Measurements from ENCODE around the gene ZMPSTE24. TPM values are rescaled to one million over a fixed set of nuclear protein-coding genes. Genes with fewer than 3 reads are reported as not detected.

Gene ZMPSTE24
- total and polyA plus RNA-seq, 10 of the 15 experiments (the other 5 are each of a cell fraction or from before 2014, with no cell fraction given): 21.5 to 84.4 (median 43.6) TPM

DNA sequence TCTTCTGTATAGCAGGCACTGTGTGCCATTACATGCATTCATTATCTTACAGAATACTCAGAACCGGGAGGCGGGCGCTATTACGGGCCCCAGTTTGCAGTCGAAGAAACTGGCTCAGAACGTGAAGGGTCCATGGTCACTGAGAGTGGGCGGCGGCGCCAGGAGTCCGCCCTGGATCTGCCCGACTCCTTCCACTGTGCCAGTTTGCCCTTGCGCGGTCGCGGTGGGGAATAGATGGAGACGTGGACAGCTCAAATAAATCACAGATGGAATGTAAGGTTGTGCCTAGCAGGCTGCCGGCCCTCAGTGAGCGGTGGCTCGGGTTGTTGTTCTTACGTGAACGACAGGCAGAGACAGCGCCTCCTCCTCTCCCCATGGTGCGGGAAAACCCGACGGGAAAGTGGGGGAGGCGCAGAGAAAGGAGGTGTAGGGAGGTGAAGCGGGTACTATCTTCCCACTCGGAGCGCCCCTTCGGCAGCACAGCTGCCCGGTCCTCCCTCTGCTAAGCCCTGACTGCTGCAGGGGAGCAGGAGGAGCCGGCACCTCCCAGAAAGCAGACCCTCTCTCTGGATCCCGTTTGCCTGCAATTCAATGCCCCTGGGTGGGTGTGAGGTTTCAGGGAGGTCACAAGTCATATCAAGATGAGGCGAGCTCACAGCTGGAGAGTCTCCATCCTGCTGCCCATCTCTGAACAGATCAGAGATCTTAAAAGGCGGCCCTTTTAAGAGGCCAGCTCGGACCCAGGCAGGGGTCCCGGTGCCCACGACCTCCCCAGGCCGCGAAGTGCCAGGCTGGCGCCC is 58.0 kb downstream of the ZMPSTE24 start (continued):
- TF ChIP-seq, protein P1, sequence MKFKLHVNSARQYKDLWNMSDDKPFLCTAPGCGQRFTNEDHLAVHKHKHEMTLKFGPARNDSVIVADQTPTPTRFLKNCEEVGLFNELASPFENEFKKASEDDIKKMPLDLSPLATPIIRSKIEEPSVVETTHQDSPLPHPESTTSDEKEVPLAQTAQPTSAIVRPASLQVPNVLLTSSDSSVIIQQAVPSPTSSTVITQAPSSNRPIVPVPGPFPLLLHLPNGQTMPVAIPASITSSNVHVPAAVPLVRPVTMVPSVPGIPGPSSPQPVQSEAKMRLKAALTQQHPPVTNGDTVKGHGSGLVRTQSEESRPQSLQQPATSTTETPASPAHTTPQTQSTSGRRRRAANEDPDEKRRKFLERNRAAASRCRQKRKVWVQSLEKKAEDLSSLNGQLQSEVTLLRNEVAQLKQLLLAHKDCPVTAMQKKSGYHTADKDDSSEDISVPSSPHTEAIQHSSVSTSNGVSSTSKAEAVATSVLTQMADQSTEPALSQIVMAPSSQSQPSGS (IDR thresholded peaks at IDR 0.05; ENCODE audit: low read length): no peak
- TF ChIP-seq EGR1 (IDR thresholded peaks at IDR 0.05; ENCODE audit: borderline replicate concordance in 1 of 2, low read depth in 2 of 2, low read length in 2 of 2): no peak
- TF ChIP-seq, protein P2, sequence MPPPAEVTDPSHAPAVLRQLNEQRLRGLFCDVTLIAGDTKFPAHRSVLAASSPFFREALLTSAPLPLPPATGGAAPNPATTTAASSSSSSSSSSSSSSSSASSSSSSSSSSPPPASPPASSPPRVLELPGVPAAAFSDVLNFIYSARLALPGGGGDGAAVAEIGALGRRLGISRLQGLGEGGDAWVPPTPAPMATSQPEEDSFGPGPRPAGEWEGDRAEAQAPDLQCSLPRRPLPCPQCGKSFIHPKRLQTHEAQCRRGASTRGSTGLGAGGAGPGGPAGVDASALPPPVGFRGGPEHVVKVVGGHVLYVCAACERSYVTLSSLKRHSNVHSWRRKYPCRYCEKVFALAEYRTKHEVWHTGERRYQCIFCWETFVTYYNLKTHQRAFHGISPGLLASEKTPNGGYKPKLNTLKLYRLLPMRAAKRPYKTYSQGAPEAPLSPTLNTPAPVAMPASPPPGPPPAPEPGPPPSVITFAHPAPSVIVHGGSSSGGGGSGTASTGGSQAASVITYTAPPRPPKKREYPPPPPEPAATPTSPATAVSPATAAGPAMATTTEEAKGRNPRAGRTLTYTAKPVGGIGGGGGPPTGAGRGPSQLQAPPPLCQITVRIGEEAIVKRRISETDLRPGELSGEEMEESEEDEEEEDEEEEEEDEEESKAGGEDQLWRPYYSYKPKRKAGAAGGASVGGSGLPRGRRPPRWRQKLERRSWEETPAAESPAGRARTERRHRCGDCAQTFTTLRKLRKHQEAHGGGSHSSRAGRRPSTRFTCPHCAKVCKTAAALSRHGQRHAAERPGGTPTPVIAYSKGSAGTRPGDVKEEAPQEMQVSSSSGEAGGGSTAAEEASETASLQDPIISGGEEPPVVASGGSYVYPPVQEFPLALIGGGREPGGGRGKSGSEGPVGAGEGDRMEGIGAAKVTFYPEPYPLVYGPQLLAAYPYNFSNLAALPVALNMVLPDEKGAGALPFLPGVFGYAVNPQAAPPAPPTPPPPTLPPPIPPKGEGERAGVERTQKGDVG (CRISPR knock-in tag; IDR thresholded peaks at IDR 0.05): no peak
- TF ChIP-seq HDGF (IDR thresholded peaks at IDR 0.05): 0 out of 2 replicates have a peak, but pooled peaks have one; percentile 32
- TF ChIP-seq, protein P3, sequence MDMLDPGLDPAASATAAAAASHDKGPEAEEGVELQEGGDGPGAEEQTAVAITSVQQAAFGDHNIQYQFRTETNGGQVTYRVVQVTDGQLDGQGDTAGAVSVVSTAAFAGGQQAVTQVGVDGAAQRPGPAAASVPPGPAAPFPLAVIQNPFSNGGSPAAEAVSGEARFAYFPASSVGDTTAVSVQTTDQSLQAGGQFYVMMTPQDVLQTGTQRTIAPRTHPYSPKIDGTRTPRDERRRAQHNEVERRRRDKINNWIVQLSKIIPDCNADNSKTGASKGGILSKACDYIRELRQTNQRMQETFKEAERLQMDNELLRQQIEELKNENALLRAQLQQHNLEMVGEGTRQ (IDR thresholded peaks at IDR 0.05; ENCODE audit: borderline replicate concordance, low read depth, low read length): no peak
- no peak for TF ChIP-seq TARDBP (IDR thresholded peaks at IDR 0.05; ENCODE audit: borderline replicate concordance)
- TF ChIP-seq FOS (IDR thresholded peaks at IDR 0.05; ENCODE audit: borderline replicate concordance, extremely low read depth, insufficient read length): no peak
- TF ChIP-seq CHD1 (IDR thresholded peaks at IDR 0.05; ENCODE audit: low read depth, low read length): no peak
- TF ChIP-seq ZNF384 (IDR thresholded peaks at IDR 0.05; ENCODE audit: borderline replicate concordance, low read depth, low read length): no peak
- TF ChIP-seq TCF12 (IDR thresholded peaks at IDR 0.05; ENCODE audit: low read depth, low read length): no peak
- TF ChIP-seq EP300 (IDR thresholded peaks at IDR 0.05; ENCODE audit: borderline replicate concordance in 1 of 2, control insufficient read depth in 1 of 2, low read depth in 2 of 2, low read length in 2 of 2): no peak
- no peak for TF ChIP-seq TBL1XR1 (IDR thresholded peaks at IDR 0.05; ENCODE audit: low read depth, low read length)
- TF ChIP-seq TAF1 (IDR thresholded peaks at IDR 0.05; ENCODE audit: borderline replicate concordance, low read depth, low read length): no peak
- TF ChIP-seq, protein P4, sequence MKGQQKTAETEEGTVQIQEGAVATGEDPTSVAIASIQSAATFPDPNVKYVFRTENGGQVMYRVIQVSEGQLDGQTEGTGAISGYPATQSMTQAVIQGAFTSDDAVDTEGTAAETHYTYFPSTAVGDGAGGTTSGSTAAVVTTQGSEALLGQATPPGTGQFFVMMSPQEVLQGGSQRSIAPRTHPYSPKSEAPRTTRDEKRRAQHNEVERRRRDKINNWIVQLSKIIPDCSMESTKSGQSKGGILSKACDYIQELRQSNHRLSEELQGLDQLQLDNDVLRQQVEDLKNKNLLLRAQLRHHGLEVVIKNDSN (IDR thresholded peaks at IDR 0.05; ENCODE audit: borderline replicate concordance, extremely low read length, insufficient read depth, low read depth, low read length): no peak
- TF ChIP-seq YBX1 (IDR thresholded peaks at IDR 0.05): no peak
- no peak for TF ChIP-seq JUNB (IDR thresholded peaks at IDR 0.05)
- TF ChIP-seq, protein P5, sequence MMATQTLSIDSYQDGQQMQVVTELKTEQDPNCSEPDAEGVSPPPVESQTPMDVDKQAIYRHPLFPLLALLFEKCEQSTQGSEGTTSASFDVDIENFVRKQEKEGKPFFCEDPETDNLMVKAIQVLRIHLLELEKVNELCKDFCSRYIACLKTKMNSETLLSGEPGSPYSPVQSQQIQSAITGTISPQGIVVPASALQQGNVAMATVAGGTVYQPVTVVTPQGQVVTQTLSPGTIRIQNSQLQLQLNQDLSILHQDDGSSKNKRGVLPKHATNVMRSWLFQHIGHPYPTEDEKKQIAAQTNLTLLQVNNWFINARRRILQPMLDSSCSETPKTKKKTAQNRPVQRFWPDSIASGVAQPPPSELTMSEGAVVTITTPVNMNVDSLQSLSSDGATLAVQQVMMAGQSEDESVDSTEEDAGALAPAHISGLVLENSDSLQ (IDR thresholded peaks at IDR 0.05): 0 out of 2 replicates have a peak, but pooled peaks have one; percentile 32
- no peak for TF ChIP-seq WRNIP1 (IDR thresholded peaks at IDR 0.05; ENCODE audit: borderline replicate concordance, low read depth, low read length)
- TF ChIP-seq, protein P6, sequence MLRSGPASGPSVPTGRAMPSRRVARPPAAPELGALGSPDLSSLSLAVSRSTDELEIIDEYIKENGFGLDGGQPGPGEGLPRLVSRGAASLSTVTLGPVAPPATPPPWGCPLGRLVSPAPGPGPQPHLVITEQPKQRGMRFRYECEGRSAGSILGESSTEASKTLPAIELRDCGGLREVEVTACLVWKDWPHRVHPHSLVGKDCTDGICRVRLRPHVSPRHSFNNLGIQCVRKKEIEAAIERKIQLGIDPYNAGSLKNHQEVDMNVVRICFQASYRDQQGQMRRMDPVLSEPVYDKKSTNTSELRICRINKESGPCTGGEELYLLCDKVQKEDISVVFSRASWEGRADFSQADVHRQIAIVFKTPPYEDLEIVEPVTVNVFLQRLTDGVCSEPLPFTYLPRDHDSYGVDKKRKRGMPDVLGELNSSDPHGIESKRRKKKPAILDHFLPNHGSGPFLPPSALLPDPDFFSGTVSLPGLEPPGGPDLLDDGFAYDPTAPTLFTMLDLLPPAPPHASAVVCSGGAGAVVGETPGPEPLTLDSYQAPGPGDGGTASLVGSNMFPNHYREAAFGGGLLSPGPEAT (IDR thresholded peaks at IDR 0.05; ENCODE audit: low read depth): no peak
- TF ChIP-seq MEF2A (IDR thresholded peaks at IDR 0.05; ENCODE audit: insufficient read depth, low read depth, low read length): no peak
